HG03571 (cell line): Measurements from ENCODE around the gene OR52A1.
"Not testable (repeated sequence)": the region's sequence is repeated elsewhere in the genome, so short reads cannot be mapped to it uniquely, and the experiment has no call there.

ENCODE experiments used
- ATAC-seq: cut with Tn5 transposase; IDR thresholded peaks from one replicate; pipeline ENCODE4 v1.9.1; 2021; ENCODE audit not compliant: unreplicated experiment

The OR52A1 gene

GRCh38 chr11:5154657-5155056, at the start of gene OR52A1:
TSS of gene OR52A1 (minus strand) at chr11:5154757. CDS start at chr11:5152369, 2,388 bp downstream.
- ATAC-seq: no peak

GRCh38 chr11:5203366-5203765, 48.8 kb upstream of the OR52A1 start:
- no peak for ATAC-seq

GRCh38 chr11:5200582-5200981, 46.0 kb upstream of the OR52A1 start, which contains the start of gene OR51V1:
TSS of gene OR51V1 (minus strand) at chr11:5200682. CDS start at chr11:5200682, 0 bp downstream.
- no peak for ATAC-seq

GRCh38 chr11:5198285-5198684, 43.7 kb upstream of the OR52A1 start:
- no peak for ATAC-seq

GRCh38 chr11:5197536-5197935, 43.0 kb upstream of the OR52A1 start:
- ATAC-seq: no peak

- no peak for ATAC-seq
Observed at GRCh38 chr11:5196731-5197130, 42.2 kb upstream of the OR52A1 start.

GRCh38 chr11:5196067-5196466, 41.5 kb upstream of the OR52A1 start:
- no peak for ATAC-seq

GRCh38 chr11:5192738-5193137, 38.2 kb upstream of the OR52A1 start:
- no peak for ATAC-seq

GRCh38 chr11:5188201-5188600, 33.6 kb upstream of the OR52A1 start:
- no peak for ATAC-seq

GRCh38 chr11:5178046-5178837, 23.7 kb upstream of the OR52A1 start:
- ATAC-seq: no peak

- no peak for ATAC-seq
Observed at GRCh38 chr11:5174934-5175333, 20.4 kb upstream of the OR52A1 start.

GRCh38 chr11:5171856-5172255, 17.3 kb upstream of the OR52A1 start:
- ATAC-seq: no peak

- ATAC-seq: not testable (repeated sequence)
Observed at GRCh38 chr11:5165898-5166297, 11.3 kb upstream of the OR52A1 start.

GRCh38 chr11:5164807-5165206, 10.2 kb upstream of the OR52A1 start:
- not testable (repeated sequence) for ATAC-seq

GRCh38 chr11:5161045-5161444, 6.5 kb upstream of the OR52A1 start:
- ATAC-seq: not testable (repeated sequence)

- not testable (repeated sequence) for ATAC-seq
Observed at GRCh38 chr11:5160217-5160616, 5.7 kb upstream of the OR52A1 start.

- no peak for ATAC-seq
Observed at GRCh38 chr11:5159806-5160205, 5.2 kb upstream of the OR52A1 start.

- ATAC-seq: no peak
Observed at GRCh38 chr11:5153574-5154431, 754 bp downstream of the OR52A1 start.

- ATAC-seq: no peak
Observed at GRCh38 chr11:5151713-5152153, 2.8 kb downstream of the OR52A1 start.

- not testable (repeated sequence) for ATAC-seq
Observed at GRCh38 chr11:5144206-5144605, 10.4 kb downstream of the OR52A1 start.

GRCh38 chr11:5137996-5138395, 16.6 kb downstream of the OR52A1 start, which contains the start of gene OR52A5:
TSS of gene OR52A5 (minus strand) at chr11:5138356. CDS start at chr11:5132642, 5,714 bp downstream.
- no peak for ATAC-seq

- no peak for ATAC-seq
Observed at GRCh38 chr11:5137014-5137413, 17.5 kb downstream of the OR52A1 start.
